Fibroblast of skin of left quadriceps (primary cell): ENCODE results near the gene TBL3.
A peak's percentile ranks its signal among the peaks of the same experiment; 100 is the strongest.

Experiments
- DNase-seq, 2 experiments: peaks; one replicate each; pipeline ENCODE4 v3.0.0-alpha.2; 2013; ENCODE audit warnings: low read depth in 2 of 2

The TBL3 gene

DNA sequence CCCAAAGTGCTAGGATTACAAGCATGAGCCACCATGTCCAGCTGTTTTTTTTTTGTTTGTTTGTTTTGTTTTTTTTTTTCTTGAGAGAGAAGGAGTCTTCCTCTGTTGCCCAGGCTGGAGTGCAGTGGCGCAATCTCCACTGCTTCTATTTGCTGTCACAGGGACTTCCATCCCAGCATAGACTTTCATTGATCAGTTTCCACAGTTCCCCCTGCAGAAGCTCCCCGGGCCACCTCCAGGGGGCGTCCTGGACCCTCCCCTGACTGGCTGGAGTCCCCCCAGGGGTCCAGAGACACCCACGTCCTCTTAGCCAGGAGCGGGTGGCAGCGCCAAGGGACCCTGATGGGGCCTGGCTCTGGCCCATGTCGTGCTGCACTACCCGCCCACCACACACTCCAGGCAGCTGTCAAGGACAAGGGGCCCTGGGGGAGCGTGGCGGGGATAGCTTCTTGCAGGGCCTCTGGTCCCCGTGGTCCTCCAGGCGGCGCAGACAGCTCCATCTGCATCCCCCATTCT is 44.6 kb downstream of the TBL3 start:
- no peak for DNase-seq

DNA sequence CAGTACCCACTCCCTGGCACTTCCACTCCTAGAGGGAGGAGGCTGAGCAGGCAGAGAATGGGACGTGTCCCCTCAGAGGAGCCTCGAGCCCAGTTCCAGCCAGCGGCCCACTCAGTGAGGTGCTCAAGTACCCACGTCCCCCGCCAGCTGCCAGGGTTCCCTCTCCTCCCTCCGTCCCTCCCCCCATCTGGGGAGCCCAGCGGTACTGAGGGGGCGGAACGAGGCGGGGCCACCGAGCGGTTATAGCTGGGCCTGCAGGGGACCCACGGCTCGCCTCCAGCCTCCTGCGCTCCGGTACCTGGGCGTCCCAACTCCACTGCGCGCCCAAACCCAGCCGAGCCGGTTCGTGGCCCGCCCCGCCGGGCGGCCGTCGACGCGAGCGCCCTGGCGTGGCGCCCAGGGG is 47.7 kb downstream of the TBL3 start, which contains the start of gene NPW:
Gene NPW, plus strand, starts transcription at position 268 of the 403 bp plus-strand sequence.
- no peak for DNase-seq

DNA sequence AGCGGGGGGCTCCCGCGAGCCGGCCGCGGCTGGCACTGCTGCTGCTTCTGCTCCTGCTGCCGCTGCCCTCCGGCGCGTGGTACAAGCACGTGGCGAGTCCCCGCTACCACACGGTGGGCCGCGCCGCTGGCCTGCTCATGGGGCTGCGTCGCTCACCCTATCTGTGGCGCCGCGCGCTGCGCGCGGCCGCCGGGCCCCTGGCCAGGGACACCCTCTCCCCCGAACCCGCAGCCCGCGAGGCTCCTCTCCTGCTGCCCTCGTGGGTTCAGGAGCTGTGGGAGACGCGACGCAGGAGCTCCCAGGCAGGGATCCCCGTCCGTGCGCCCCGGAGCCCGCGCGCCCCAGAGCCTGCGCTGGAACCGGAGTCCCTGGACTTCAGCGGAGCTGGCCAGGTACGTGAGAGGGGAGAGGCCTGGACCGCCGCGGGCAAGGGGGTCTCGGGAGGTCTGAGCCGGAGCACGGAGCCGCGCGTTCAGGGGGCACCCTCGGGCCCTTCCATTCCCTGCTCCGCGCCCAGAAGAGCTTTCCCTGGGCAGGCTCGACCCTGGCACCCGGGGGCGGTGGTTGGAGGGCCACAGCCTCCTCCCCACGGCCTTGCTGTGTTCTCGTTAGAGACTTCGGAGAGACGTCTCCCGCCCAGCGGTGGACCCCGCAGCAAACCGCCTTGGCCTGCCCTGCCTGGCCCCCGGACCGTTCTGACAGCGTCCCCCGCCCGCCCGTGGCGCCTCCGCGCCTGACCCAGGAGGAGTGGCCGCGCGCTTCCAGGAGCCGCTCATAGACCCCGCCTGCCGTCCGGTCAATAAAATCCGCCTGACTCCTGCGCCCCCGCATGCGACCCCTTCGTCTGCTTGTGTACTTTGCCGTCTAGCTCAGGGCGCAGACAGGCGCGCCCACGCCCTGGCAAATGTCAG is 48.3 kb downstream of the TBL3 start:
- no peak for DNase-seq

DNA sequence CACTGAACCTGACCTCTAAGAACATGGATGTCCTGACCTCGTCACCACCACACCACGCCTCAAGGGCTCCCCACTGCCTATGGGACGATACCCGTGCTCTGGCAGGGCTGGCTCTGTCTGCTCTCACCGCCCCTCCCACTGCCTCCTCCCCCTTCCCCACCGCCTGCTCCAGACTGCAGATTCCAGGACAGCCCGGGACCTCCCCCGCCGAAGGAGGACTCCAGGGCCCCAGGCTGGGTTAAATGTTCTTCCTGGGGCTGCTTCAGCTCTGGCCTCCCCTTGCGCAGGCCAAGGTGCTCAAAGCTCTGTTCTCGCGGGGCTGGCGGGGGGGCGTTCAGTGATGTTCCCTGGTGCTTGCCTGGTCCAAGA is 50.9 kb downstream of the TBL3 start:
- DNase-seq = no peak

DNA sequence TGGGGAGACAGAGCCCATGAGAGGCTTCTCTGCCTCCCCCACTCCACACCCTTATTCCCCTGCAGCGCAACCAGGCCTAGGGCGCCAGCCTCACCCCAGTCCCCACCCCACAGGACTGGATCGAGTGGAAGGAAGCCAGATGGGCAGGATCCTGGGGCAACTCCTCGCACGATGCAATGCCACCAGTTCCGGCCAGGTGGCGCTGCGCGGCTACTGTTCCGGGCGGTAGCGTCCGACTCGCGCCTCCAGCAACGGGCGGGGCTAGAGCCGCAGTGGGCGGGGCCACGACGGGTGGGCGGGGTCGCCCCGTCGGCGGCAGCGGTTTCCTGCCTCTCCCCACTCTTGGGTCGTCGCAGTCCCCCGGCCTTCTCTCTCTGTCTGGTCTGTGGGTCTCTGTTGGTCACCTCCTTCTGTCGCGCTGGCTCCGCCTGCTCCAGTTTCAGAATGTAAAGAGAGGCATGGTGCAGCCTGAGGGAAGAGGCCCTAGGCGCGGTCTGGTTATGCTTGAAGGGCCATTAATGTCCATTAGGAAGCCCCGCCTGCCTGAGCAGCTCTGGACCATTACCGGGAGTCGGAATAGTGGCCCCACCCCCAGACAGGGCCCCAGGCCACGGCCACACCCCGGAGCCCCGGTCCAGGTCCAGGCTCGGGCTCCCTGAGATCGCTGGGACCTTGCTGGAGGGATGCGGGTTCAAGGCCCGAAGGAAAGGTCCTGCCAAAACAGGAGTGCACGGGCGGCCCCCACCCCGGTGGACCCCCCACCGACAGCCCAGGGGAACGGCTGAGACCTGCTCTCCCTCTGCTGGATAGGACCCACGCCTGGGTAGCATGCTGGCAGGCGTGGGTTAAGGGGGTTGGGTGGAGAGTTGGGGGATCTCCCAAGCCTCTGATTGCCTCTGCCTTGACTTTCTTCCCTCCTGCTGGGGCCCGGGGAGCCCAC is 51.5 kb downstream of the TBL3 start:
- peak; percentile 58 to 61 for DNase-seq

DNA sequence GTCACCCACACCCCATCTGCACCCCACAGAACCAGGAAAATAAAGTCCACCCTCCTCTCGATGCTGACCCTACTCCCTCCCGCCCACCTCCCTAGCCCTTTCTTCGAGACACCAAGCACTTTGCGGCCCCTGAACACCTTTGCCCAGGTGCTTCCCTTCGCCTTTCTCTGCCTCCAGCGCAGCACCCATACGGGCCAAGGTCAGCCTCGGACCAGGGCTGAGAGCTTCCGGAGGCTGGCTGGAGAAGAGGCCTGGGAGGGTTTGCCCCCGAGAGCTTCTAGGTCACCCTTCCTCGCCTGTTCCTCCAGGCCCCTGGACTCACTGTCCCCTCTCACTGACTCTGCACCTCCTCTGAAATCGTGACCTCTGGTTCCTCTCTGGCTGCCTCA is 52.2 kb downstream of the TBL3 start:
- DNase-seq = no peak

DNA sequence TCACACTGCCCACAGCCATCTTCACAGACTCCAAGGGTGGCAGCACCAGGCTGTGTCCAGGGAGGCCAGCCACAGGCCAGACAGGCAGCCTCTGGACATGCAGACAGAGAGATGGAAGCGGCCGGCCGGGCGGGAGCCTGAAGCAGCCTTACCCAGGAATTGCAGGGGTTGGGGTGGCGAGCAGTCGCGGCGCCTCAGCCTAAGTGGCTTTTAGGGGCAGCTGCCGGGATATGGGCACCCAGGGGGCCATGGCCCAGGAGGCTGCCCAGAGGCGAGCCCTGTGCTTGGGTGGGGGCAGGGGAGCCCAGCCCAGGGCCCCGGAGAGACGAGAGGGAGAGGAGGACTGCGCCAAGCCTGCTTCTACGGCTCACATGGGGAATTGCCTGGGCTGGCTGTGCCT is 53.4 kb downstream of the TBL3 start:
- no peak for DNase-seq

DNA sequence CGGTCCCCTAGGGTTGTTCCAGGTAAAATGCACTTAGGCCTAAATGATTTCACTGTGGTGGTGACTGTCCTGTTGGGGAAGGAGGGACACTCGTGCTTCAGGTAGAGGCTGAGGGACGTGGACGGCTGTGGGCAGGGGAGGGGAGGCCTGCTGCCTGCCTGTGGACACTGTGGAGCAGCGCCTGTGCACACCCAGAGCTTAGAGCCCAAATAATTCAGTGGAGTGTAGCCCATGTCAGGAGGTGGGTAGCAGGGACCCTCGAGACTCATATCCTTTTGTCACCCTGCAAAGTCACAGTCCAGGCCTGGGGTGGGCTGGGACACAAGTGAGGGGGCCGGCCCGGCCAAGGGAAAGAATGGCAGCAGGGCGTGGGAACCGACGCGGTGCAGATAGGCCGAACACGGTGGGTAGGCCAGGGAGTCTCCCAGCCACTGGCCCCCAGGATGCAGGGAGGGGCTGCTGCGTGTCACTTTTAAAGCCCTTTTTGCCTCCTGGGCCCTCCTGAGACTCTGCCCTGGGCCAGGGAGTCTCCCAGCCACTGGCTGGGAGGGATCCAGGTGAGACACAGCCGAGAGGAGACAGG is 54.1 kb downstream of the TBL3 start:
- DNase-seq = no peak

DNA sequence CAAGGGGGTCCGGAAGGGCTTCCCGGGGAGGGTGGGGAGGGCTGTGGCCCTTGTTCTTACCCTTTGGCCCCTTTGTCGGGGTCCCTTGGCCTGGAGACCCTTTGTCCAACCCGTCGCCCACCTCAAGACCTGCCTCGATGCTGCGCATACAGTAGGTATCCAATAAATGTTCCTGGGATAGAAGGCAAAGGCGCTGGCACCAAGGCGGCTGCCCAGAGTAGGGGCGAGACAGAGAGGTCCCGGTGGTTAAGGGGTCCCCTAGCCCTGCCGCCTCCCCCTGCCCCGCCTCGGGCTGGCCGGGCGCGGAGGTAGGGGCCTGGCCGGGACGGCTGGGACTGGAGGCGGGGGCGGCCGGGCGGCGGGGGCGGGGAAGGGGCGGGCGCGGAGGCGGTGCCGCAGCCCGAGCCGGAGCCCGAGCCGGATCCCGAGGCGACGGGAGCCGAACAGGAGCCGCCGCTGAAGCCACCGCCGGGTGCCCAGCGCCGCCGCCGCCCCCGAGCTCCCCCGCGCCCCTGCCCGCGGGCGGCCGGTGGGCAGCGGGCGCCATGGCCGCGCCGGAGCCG is 54.7 kb downstream of the TBL3 start, which contains the start of gene NHERF2:
Gene NHERF2, plus strand, starts transcription at position 442 of the 563 bp plus-strand sequence. Its CDS starts 104 bp downstream, at position 546.
- DNase-seq = no peak

DNA sequence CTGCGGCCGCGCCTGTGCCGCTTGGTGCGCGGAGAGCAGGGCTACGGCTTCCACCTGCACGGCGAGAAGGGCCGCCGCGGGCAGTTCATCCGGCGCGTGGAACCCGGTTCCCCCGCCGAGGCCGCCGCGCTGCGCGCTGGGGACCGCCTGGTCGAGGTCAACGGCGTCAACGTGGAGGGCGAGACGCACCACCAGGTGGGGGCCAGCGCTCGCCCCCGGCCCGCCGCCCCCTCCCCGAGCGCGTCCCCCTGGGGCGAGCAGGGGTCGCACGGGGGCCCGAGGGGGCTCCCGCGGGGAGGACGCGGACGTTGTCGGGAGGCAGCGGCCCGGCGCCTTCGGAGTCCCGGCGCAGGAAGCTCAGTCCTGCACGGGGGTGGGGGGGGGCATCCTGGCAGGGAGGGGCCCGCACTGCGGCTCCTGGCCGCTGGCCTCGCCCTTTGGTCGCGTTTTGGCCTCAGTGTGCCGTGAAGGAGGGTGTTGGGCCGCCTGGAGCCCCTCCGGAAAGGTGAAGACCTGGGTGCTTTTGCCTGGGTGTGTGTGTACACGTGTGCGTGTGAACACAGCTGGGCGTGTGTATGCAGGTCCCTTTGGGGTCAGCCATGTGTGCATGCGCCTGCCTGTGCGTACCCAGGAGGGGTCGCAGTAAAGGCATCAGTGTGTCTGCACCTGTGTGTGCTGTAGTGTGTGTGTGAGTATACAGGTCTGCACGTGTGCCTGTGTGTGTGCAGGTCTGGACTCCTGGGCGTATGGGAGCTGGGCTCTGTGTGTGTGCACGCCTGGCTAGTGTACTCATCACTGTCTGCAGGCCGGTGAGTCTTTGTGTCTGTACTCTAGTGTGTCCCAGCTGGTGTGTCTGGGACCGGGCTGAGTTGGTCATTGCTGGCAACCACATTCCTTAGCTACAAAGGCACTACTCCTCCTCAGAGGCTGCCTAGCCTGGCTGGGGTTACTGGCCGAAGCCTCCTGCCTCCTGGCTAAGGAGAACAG is 55.5 kb downstream of the TBL3 start:
- DNase-seq = no peak

DNA sequence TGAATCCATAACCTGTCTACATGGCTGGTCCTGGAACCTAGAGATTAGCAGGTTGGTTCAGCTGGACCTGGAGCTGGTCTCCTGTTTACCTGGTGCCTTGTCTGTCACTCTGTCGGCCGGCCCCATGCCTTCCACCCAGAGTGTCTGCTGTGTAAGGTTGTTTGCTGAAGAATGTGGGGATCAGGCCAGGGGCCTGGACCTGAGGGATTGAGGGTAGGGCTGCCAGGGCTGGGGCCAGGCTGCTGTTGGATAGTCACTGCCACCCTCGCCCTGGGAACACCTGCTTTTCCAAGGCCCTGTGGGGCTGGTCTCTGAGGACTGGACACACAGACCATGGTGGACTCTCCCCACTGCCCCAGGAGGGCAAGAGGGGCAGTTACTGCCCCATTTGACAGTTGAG is 56.3 kb downstream of the TBL3 start:
- DNase-seq = no peak

DNA sequence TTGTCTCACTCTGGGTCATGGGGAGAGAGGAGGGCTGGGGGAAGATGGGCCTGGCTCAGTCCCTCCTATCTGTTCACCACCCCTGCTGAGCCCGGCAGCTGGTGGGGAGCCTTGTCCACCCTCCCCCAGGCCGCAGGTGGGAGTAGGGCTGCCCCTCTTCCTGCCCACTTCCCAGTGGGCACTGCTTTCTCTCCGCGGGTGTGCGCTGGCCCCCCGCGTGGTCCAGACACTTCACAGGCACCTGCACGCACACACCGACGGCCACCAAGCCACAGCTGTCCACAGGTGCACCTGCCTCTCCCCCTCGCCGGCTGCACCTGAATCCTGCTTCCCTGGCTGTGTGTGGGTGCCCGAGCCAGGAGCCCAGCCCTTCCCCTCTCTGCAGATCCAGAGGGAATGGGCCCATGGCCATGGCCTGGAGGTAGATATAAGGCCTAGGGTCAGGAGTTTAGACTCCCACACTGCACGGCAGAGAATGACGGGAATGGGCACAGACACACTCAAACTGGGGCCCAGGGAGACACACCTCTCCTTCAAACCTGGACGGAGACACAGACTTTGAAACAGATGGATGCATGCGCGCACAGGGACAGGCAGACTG is 56.9 kb downstream of the TBL3 start:
- DNase-seq = no peak

DNA sequence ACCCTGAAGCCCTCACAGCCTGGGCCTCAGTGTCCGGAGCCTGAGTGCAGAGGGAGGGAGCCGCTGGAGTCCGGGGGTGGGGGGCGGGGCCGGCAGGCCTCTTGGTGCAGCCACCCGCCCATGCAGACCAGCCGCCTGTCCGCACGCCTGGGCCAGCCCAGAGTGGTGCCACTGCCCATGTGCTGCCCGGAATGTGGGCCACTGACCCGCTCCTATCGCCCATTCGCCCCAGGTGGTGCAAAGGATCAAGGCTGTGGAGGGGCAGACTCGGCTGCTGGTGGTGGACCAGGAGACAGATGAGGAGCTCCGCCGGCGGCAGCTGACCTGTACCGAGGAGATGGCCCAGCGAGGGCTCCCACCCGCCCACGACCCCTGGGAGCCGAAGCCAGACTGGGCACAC is 57.5 kb downstream of the TBL3 start:
- DNase-seq = no peak

DNA sequence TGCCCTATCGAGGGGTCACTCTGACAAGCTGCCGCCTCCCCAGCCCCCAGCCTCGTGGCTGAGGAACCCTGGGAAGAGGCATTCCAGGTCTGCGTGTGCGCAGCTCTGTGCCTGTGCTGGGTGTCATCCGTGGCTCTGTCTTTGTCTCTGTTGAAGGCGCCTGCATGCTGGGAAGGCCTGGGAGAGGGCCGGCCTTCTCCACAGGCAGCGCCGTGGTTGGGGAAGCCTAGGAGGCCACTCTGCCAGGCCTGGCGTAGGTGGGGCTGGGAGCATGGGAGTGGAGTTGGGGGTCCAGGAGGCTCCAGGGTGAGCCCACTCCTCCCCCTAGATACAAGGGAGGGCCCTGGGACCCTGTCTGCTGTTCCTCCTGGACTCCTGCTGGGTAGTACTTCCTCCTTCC is 58.2 kb downstream of the TBL3 start:
- no peak for DNase-seq

DNA sequence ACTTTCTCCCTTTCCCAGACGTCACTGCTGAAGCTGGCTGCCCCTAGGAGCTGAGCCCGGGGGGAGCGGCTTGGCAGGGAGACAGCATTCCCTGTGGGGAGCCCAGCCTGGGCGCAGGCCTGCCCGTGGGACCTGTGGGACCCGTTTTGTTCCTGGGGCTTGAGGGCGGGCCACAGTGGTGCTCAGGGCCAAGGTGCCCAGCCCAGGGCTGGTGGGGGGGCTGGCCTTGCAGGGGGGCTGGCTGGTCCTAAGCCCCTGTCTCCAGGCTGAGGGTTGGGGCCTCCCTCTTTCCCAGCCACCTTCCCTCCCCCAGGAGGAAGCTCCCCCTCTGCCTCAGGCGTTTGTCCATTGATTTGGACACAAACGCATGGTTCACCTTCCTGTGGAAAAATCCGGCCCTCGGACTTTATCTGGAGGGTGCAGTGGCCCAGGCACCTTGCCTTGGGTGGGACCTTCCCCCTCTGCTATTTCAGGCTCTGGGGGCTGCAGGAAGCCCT is 59.3 kb downstream of the TBL3 start:
- no peak for DNase-seq
